HepG2 (cell line): Measurements from ENCODE around the gene PROC. TPM values are rescaled to one million over a fixed set of nuclear protein-coding genes. Genes with fewer than 3 reads are reported as not detected.

Experiments
- ARHGAP35 ChIP-seq: sonication (generic); formaldehyde crosslinking; IDR thresholded peaks from 2 replicates; pipeline ENCODE4 v1.9.0; 2022; ENCODE audit warnings: mild to moderate bottlenecking, inconsistent platforms, moderate library complexity, missing genetic modification reagents, borderline replicate concordance
- ATF5 ChIP-seq: sonication (generic); formaldehyde crosslinking; IDR thresholded peaks from 2 replicates; pipeline ENCODE4 v1.4.0; 2020; ENCODE audit warnings: mild to moderate bottlenecking, low read depth, missing genetic modification reagents
- BCL3 ChIP-seq: sonication (generic); formaldehyde crosslinking; IDR thresholded peaks from 2 replicates; pipeline ENCODE4 v1.5.1; 2020; ENCODE audit warnings: mild to moderate bottlenecking, missing genetic modification reagents, moderate library complexity
- E2F1 ChIP-seq: sonication (generic); formaldehyde crosslinking; IDR thresholded peaks from 2 replicates; pipeline ENCODE4 v1.5.0; 2020; ENCODE audit warnings: missing genetic modification reagents
- ELF3 ChIP-seq: IDR thresholded peaks from 2 replicates; pipeline ENCODE4 v1.6.1; 2016; ENCODE audit warnings: missing genetic modification reagents, missing compliant biosample characterization
- HMGA1 ChIP-seq: sonication (generic); formaldehyde crosslinking; conservative IDR thresholded peaks from 2 replicates; pipeline ENCODE4 v1.4.0; 2020; ENCODE audit warnings: missing genetic modification reagents
- HOXA5 ChIP-seq: sonication (generic); formaldehyde crosslinking; IDR thresholded peaks from 2 replicates; pipeline ENCODE4 v1.4.0; 2020; ENCODE audit warnings: missing genetic modification reagents
- MXD4 ChIP-seq: IDR thresholded peaks from 2 replicates; pipeline ENCODE4 v1.6.1; 2016; ENCODE audit warnings: mild to moderate bottlenecking, missing biosample characterization, missing genetic modification reagents
- MXI1 ChIP-seq: IDR thresholded peaks from 3 replicates; pipeline ENCODE4 v1.6.1; 2012; ENCODE audit warnings: low read depth, low read length, inconsistent platforms, borderline replicate concordance
- POGZ ChIP-seq: sonication (generic); formaldehyde crosslinking; IDR thresholded peaks from 2 replicates; pipeline ENCODE4 v1.4.0; 2020; ENCODE audit warnings: mild to moderate bottlenecking, missing genetic modification reagents
- SAP130 ChIP-seq: IDR thresholded peaks from 2 replicates; pipeline ENCODE4 v1.6.1; 2016; ENCODE audit warnings: low read depth
- TAF15 ChIP-seq: fragments of 200-400 bp; formaldehyde crosslinking; IDR thresholded peaks from one replicate; pipeline ENCODE4 v1.6.1; 2018; ENCODE audit warnings: mild to moderate bottlenecking, low read depth, low read length; ENCODE audit not compliant: poor library complexity, severe bottlenecking
- TCF7 ChIP-seq: sonication (generic); IDR thresholded peaks from 2 replicates; pipeline ENCODE4 v1.6.1; 2016; ENCODE audit warnings: antibody characterized with exemption, low read depth
- TRAFD1 ChIP-seq: sonication (generic); formaldehyde crosslinking; IDR thresholded peaks from 2 replicates; pipeline ENCODE4 v1.5.1; 2020; ENCODE audit warnings: missing genetic modification reagents, mild to moderate bottlenecking, borderline replicate concordance
- ZFP37 ChIP-seq: sonication (generic); formaldehyde crosslinking; IDR thresholded peaks from 2 replicates; pipeline ENCODE4 v1.4.0; 2020; ENCODE audit warnings: missing genetic modification reagents, borderline replicate concordance
- ZNF484 ChIP-seq: sonication (generic); formaldehyde crosslinking; IDR thresholded peaks from 2 replicates; pipeline ENCODE4 v1.5.1; 2020; ENCODE audit warnings: mild to moderate bottlenecking, low read depth, missing genetic modification reagents, borderline replicate concordance
- ZNF547 ChIP-seq: sonication (generic); formaldehyde crosslinking; IDR thresholded peaks from 2 replicates; pipeline ENCODE4 v1.5.1; 2020; ENCODE audit warnings: mild to moderate bottlenecking, missing genetic modification reagents
- ZNF770 ChIP-seq: sonication (generic); formaldehyde crosslinking; IDR thresholded peaks from 2 replicates; pipeline ENCODE4 v1.5.0; 2020; ENCODE audit warnings: mild to moderate bottlenecking, missing genetic modification reagents
- ZNF777 ChIP-seq: sonication (generic); formaldehyde crosslinking; IDR thresholded peaks from 2 replicates; pipeline ENCODE4 v1.4.0; 2020; ENCODE audit warnings: missing genetic modification reagents
- ZUFSP ChIP-seq: sonication (generic); formaldehyde crosslinking; IDR thresholded peaks from 2 replicates; pipeline ENCODE4 v1.9.0; 2021; ENCODE audit warnings: missing genetic modification reagents, mild to moderate bottlenecking, borderline replicate concordance
- polyA plus RNA-seq, 8 experiments: library from polyadenylated mRNA; depleted of rRNA in 3 of 8; stranded (reverse) in 7 of 8; unstranded in 1 of 8; fragments of >200 nt; fragmentation: Illumina TruSeq in 4 of 8; extraction: Trizol in 4 of 8; gene quantifications; 2 replicates each; pipeline versions ENCODE4 v1.2.1 to v1.2.3, GENCODE V29; 2011 to 2016; ENCODE audit warnings: low read depth in 4 of 8, missing spikeins in 1 of 8, mixed read lengths in 1 of 8; ENCODE audit not compliant: insufficient read depth in 1 of 8
- total RNA-seq, 5 experiments: library from RNA; depleted of rRNA; stranded (reverse); fragments of >200 nt; fragmentation: Illumina TruSeq; extraction: Trizol; gene quantifications; 2 replicates each; pipeline ENCODE4 v1.2.3, GENCODE V29; 2016; ENCODE audit warnings: low read depth in 1 of 5

The PROC gene
- total and polyA plus RNA-seq, 2 of the 13 experiments (the other 11 are each of a cell fraction or from before 2014, with no cell fraction given): 134 to 185 TPM

- TF ChIP-seq ZFP37 (CRISPR knock-in tag): no peak
- no peak for TF ChIP-seq TRAFD1 (CRISPR knock-in tag)
- TF ChIP-seq ZNF547 (CRISPR knock-in tag): peak; percentile 82
- peak; percentile 52; the same call in 1 of the 2 replicates for TF ChIP-seq BCL3 (CRISPR knock-in tag)
- no peak for TF ChIP-seq TCF7
- no peak for TF ChIP-seq ZNF777 (CRISPR knock-in tag)
- peak; percentile 36; the same call in 1 of the 2 replicates for TF ChIP-seq ELF3
- TF ChIP-seq ARHGAP35: no peak
- peak; percentile 83 for TF ChIP-seq POGZ (CRISPR knock-in tag)
- TF ChIP-seq MXI1: peak; percentile 49; the same call in 1 of the 3 replicates
- no peak for TF ChIP-seq ZNF484 (CRISPR knock-in tag)
- peak; percentile 23; the same call in 1 of the 2 replicates for TF ChIP-seq MXD4 (CRISPR knock-in tag)
- no peak for TF ChIP-seq ZUFSP (CRISPR knock-in tag)
- peak; percentile 83 for TF ChIP-seq ZNF770 (CRISPR knock-in tag)
- no peak for TF ChIP-seq ATF5
- no peak for TF ChIP-seq HMGA1 (CRISPR knock-in tag)
- peak; percentile 43; the same call in 1 of the 2 replicates for TF ChIP-seq SAP130 (CRISPR knock-in tag)
- TF ChIP-seq HOXA5 (CRISPR knock-in tag): peak; percentile 65; the same call in 1 of the 2 replicates
- TF ChIP-seq TAF15: no peak
- no peak for TF ChIP-seq E2F1 (CRISPR knock-in tag)
Observed at GRCh38 chr2:127453392-127454171, 35.4 kb downstream of the PROC start (continued).
